Endodermal cell (in vitro differentiated cells): ENCODE data around the gene HSPB1. TPM values are rescaled to one million over a fixed set of nuclear protein-coding genes. Genes with fewer than 3 reads are reported as not detected.
"Not testable (repeated sequence)": the region's sequence is repeated elsewhere in the genome, so short reads cannot be mapped to it uniquely, and the experiment has no call there.

ENCODE experiments used
- DNase-seq: peaks from one replicate; pipeline ENCODE4 v3.0.0-alpha.2; 2017
- H3K27ac ChIP-seq: 2 replicates; pipeline ENCODE4 v1.5.1; 2013; ENCODE audit warnings: mild to moderate bottlenecking, low read depth, low read length, moderate library complexity
- H3K27me3 ChIP-seq: 2 replicates; pipeline ENCODE4 v1.6.1; 2013; ENCODE audit warnings: mild to moderate bottlenecking, low read length, moderate library complexity; ENCODE audit not compliant: insufficient read depth, control insufficient read depth, poor library complexity, severe bottlenecking
- H3K36me3 ChIP-seq: 2 replicates; pipeline ENCODE4 v1.7.0; 2013; ENCODE audit warnings: mild to moderate bottlenecking, low read length, moderate library complexity; ENCODE audit not compliant: control insufficient read depth, insufficient read depth
- H3K4me1 ChIP-seq: one replicate; pipeline ENCODE4 v1.7.0; 2013; ENCODE audit warnings: low read length; ENCODE audit not compliant: control insufficient read depth, insufficient read depth
- H3K4me3 ChIP-seq: 2 replicates; pipeline ENCODE4 v1.5.1; 2013; ENCODE audit warnings: mild to moderate bottlenecking, low read length, moderate library complexity
- H3K9ac ChIP-seq: 2 replicates; pipeline ENCODE4 v1.6.1; 2013; ENCODE audit warnings: mild to moderate bottlenecking, low read length, moderate library complexity; ENCODE audit not compliant: poor library complexity, severe bottlenecking; ENCODE audit errors: extremely low read depth
- H3K9me3 ChIP-seq: 2 replicates; pipeline ENCODE4 v1.6.1; 2013; ENCODE audit warnings: mild to moderate bottlenecking, low read length, moderate library complexity; ENCODE audit not compliant: control insufficient read depth
- H3K27ac Mint-ChIP-seq: 2 replicates; pipeline ENCODE4 v1.8.0; 2020; ENCODE audit warnings: mixed read lengths
- H3K27me3 Mint-ChIP-seq: 2 replicates; pipeline ENCODE4 v1.8.0; 2021; ENCODE audit warnings: mild to moderate bottlenecking, mixed read lengths; ENCODE audit not compliant: insufficient read depth
- H3K36me3 Mint-ChIP-seq: 2 replicates; pipeline ENCODE4 v1.8.0; 2020; ENCODE audit warnings: low read depth, mixed read lengths
- H3K4me1 Mint-ChIP-seq: 2 replicates; pipeline ENCODE4 v1.8.0; 2020; ENCODE audit warnings: mixed read lengths
- H3K4me3 Mint-ChIP-seq: 2 replicates; pipeline ENCODE4 v1.8.0; 2020; ENCODE audit warnings: mild to moderate bottlenecking, moderate library complexity, mixed read lengths
- H3K9me3 Mint-ChIP-seq: 2 replicates; pipeline ENCODE4 v1.8.0; 2020; ENCODE audit warnings: mild to moderate bottlenecking, mixed read lengths
- WGBS, 2 experiments: methylation state at CpG; one replicate each; pipeline versions ENCODE4 v1.1.5 to v1.1.7; 2013; ENCODE audit warnings: missing lambda C conversion rate in 2 of 2, mixed read lengths in 1 of 2; ENCODE audit not compliant: insufficient coverage in 1 of 2, insufficient read length in 1 of 2; 5-methylcytosine and 5-hydroxymethylcytosine counted together
- total RNA-seq, 2 donors: library from RNA; stranded (reverse); fragmentation: NEBNext Ultra II Directional in 1 of 2; extraction: Animal tissue kit (Norgen Biotek cat#: 25700) in 1 of 2; gene quantifications; 2 replicates in 1 of 2; 3 replicates in 1 of 2; pipeline ENCODE4 v1.2.1, GENCODE V29; 2021
- TF ChIP-seq, protein P1 (sequence below): fragments of 200-600 bp; sonication (generic); conservative IDR thresholded peaks from 2 replicates; pipeline ENCODE4 v1.5.0; 2021; ENCODE audit warnings: antibody characterized with exemption, mild to moderate bottlenecking

HSPB1 gene
- total RNA-seq, 2 donors from 2014 or later, result 244 to 248 TPM

DNA sequence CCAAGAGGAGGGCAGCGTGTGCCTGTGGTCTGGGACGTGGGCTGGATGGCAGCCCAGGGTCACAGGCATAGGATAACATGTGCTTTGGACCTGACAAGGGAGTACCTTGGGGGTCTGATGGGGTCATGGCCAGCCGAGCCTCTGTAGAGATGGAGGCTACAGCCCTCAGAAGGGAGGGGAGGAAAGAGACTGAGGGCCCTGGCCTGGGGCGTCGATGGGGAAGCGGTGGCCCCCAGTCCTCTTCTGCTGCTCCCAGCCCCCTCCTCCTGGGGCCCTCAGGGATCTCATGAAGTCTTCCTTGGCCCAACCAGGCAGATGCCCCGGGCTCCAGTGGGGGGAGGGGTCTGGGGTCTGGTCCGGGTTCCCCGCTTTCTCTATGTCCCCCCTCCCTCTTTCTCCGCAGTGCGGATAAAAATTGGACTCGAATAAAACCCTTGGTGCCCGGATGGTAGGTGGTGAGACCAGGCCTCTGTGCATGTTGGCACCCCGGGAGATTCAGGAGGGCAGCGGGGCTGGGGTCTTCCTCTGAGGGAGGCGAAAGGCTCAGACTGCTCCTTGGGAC lies 15.6 kb upstream of the HSPB1 start:
- H3K27ac Mint-ChIP-seq, result no peak overlapping the region
- TF ChIP-seq, protein P1, sequence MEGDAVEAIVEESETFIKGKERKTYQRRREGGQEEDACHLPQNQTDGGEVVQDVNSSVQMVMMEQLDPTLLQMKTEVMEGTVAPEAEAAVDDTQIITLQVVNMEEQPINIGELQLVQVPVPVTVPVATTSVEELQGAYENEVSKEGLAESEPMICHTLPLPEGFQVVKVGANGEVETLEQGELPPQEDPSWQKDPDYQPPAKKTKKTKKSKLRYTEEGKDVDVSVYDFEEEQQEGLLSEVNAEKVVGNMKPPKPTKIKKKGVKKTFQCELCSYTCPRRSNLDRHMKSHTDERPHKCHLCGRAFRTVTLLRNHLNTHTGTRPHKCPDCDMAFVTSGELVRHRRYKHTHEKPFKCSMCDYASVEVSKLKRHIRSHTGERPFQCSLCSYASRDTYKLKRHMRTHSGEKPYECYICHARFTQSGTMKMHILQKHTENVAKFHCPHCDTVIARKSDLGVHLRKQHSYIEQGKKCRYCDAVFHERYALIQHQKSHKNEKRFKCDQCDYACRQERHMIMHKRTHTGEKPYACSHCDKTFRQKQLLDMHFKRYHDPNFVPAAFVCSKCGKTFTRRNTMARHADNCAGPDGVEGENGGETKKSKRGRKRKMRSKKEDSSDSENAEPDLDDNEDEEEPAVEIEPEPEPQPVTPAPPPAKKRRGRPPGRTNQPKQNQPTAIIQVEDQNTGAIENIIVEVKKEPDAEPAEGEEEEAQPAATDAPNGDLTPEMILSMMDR, result no peak
- H3K27me3 Mint-ChIP-seq, result peaks cover 32% of the 10 kb centered on the region
- H3K4me1 ChIP-seq, result no peaks in the 10 kb centered on the region
- H3K36me3 ChIP-seq, result no peaks in the 10 kb centered on the region
- H3K9ac ChIP-seq, result no peak overlapping the region
- peaks cover 21% of the 10 kb centered on the region for H3K27me3 ChIP-seq
- H3K4me1 Mint-ChIP-seq, result peaks cover 10% of the 10 kb centered on the region
- H3K4me3 Mint-ChIP-seq, result no peak overlapping the region
- no peaks in the 10 kb centered on the region for H3K36me3 Mint-ChIP-seq
- WGBS, 2 experiments, result 94 to 97% methylated on average over 7 to 16 of the region's 16 CpGs
- no peak overlapping the region for H3K4me3 ChIP-seq
- no peaks in the 10 kb centered on the region for H3K9me3 ChIP-seq
- no peak for DNase-seq
- H3K9me3 Mint-ChIP-seq, result no peaks in the 10 kb centered on the region
- no peak overlapping the region for H3K27ac ChIP-seq

- H3K36me3 ChIP-seq, H3K27ac ChIP-seq, H3K4me1 ChIP-seq, H3K4me1 Mint-ChIP-seq, H3K36me3 Mint-ChIP-seq, H3K4me3 Mint-ChIP-seq, H3K27me3 ChIP-seq, H3K27me3 Mint-ChIP-seq, H3K9me3 Mint-ChIP-seq, H3K4me3 ChIP-seq, H3K9me3 ChIP-seq, H3K9ac ChIP-seq, DNase-seq: not testable (repeated sequence)
- H3K27ac Mint-ChIP-seq, result peak overlapping the region; percentile 82
- WGBS, 2 experiments, result 85 to 95% methylated on average over 6 of the region's 6 CpGs
These were observed 11.6 kb upstream of the HSPB1 start for GRCh38 chr7:76290847-76291350.

- H3K4me3 ChIP-seq, result no peak overlapping the region
- Mint-ChIP-seq H3K4me1 (peaks cover 9% of the 10 kb centered on the region), H3K27ac (peak overlapping the region; percentile 82), H3K36me3 (no peaks in the 10 kb centered on the region), H3K27me3 (no peaks in the 10 kb centered on the region), H3K9me3 (no peaks in the 10 kb centered on the region), H3K4me3 (no peak overlapping the region)
- H3K27ac ChIP-seq, result peak overlapping the region; percentile 21
- WGBS, 2 experiments, result 36% methylated on average over 20 to 29 of the region's 30 CpGs
- peak; percentile 99 for DNase-seq
- H3K4me1 ChIP-seq, result no peaks in the 10 kb centered on the region
- H3K9me3 ChIP-seq, result no peaks in the 10 kb centered on the region
- H3K36me3 ChIP-seq, result no peaks in the 10 kb centered on the region
- no peaks in the 10 kb centered on the region for H3K27me3 ChIP-seq
- H3K9ac ChIP-seq, result no peak overlapping the region
- TF ChIP-seq, protein P1, result peak; percentile 98
These were observed 10.9 kb upstream of the HSPB1 start for GRCh38 chr7:76291351-76292212.
